GM18867 (cell line): ENCODE measurements around the gene KRT6A.
"Not testable (repeated sequence)": the region's sequence is repeated elsewhere in the genome, so short reads cannot be mapped to it uniquely, and the experiment has no call there.

Experiments
- ATAC-seq: cut with Tn5 transposase; IDR thresholded peaks from one replicate; pipeline ENCODE4 v1.9.1; 2021; ENCODE audit warnings: mild to moderate bottlenecking, moderate library complexity; ENCODE audit not compliant: unreplicated experiment

Gene KRT6A

DNA sequence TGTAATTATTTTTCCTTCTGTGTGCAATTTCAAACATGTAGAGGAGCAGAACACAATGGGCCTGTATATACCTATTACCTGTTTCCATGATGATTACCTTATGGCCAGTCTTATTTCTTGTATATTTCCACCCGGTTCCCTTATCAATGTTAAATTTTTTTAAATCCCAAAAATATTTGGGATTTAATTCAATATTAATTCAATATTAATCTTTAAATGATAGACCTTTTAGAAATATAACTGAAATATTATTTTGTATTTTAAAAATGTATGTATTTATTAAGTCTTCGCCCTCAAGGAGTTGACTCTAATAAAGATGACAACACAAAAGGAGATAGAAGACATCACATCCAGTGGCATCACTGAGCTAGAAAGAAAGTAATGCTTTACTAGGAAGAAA is 18.8 kb downstream of the KRT6A start:
- ATAC-seq = no peak

DNA sequence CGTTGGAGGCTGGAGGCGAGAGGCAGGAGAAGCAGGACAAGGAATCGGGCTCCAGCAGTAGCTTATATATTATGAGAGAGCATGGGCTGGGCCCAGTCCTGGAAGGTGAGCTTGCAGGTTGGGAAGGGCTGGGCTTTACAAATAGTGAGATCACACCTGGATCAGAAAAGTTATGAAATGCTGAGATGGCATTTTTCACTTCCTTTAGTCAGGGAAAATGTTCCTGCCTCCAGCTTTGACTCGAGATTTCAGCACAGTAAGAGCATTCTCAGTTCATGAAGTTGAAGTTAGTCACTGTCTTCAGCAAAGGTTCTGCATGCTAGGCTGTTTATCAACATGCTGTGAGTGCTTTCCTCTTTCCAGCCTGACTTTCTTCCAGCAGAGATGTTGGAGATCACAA is 19.3 kb downstream of the KRT6A start, which contains the start of gene KRT6C:
Gene KRT6C (minus strand): TSS at position 38 of the 400 bp plus-strand sequence. CDS start 68 bp downstream, outside the sequence.
- ATAC-seq = no peak

DNA sequence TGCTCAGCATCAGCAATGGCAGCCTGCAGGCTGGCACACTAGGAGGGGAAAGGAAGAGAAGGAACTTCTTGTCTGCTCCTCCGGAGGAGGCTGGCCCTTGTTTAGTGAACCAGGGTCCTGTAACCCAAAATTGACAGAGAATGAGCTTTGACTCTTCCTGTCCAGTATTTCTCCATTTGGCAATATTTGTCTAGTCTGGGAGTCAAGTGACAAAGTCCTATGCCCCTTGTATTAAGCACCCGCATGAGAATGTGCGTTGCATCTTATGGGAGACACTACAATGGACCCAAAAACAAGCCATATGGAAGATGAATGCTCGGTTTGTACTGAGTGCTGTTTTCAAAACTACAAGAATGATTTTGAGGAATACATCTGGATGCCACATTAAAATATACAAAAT is 23.2 kb downstream of the KRT6A start:
- ATAC-seq = no peak

DNA sequence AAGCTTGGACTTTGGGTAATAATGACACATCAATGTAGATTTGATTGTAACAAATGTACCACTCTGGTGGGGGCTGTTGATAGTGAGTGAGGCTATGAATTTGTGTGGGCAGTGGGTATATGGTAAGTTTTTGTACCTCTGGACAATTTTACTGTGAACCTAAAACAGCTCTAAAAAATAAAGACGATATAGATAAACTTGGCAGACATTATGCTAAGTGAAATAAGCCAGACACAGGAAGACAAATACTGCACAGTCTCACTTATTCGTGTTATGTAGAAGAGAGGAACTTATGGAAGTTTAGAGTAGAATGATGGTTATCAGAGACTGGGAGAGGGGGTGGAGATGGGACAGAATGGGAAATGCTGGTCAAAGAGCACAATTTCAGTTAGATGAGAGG is 28.2 kb downstream of the KRT6A start:
- no peak for ATAC-seq

DNA sequence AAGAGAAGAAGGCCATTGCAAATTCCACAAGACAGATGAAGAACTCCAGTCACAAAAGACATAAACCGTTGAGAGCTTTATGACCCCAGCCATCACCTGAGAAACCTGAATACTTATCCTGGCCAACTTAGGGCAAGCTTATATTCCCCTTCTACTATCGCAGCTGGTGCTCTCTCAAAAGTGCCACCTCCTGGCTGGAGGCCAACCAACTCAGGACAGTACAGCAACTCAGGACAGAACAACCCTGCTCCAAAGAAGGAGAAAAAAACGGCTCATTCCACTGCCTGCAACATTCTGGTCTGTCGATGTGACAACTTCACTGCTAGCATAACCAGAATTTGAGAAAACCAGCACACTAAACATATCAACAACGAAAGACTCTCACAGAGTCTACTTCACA is 31.4 kb downstream of the KRT6A start:
- ATAC-seq = no peak

DNA sequence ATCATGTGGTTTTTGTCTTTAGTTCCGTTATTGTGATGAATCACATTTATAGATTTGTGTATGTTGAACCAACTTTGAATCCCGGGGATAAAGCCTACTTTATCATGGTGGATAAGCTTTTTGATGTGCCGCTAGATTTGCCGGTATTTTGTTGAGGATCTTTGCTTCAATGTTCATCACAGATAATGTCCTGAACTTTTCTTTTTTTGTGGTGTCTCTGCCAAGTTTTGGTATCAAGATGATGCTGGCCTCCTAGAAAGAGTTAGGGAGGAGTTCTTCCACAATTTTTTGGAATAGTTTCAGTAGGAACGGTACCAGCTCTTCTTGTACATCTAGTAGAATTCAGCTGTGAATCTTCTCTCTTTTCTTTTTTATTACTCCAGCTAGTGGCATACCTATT is 34.2 kb downstream of the KRT6A start:
- ATAC-seq = no peak

DNA sequence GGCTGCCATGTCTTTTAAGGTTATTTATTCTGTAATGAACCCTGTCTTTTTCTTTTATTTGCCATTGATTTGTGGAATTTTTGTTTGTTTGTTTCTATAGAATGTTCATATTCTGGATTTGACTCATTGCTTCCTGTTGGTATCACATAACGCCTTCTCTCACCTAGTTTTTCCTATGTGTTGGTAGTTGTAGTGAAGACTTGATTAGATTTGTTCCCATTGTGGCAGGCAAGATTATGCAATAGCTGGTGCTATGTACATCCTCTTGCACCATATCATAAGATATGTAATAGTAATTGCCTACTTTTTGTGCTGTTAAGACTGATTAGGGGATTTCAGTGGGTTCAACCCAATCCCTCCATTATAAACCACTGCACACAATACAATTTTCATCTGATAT is 37.2 kb downstream of the KRT6A start:
- ATAC-seq = no peak

DNA sequence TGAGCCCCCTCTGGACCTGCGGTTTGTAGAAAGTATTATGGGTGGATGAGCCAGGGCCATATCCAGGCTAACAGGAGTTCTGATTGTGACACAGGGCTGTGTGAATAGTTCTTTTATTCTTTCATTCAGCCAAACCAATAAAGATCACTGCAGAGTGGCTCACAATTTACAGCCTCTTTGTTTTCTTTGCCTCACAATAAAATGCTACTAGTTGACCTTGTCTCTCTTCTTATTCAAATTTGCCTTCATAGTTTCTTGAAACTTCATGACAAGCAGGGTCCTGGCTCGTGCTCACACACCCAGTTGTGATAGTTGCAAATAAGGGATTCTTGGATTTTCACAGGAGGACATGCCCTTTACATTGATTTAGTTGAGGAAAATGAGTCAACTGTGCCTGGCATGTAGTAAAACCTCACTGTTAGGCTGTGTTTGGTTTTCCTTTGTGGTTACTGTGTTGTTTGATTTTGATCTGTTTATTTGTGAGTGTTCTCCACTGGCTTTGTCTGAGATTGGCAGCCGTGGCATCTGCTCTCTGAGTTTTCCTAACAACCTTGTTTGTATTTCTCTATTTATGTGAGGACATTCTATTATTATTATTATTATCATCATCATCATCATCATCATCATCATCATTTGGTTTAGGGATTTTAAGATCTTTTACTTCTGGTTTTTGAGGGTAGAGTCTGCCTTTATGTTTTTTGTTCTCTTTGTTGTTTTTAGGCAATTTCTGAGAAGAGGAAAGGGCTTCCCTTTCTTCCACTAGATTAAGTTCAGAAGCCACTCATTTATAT is 38.5 kb downstream of the KRT6A start:
- ATAC-seq = no peak

DNA sequence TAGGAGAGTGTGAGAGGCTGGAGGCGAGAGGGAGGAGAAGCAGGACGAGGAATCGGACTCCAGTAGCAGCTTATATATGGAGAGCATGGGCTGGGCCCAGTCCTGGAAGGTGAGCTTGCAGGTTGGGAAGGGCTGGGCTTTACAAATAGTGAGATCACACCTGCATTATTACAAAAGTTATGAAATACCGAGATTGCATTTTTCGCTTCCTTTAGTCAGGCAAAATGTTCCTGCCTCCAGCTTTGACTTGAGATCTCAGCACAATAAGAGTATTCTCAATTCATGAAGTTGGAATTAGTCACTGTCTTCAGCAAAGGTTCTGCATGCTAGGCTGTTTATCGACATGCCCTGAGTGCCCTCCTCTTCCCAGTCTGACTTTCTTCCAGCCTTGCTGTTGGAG is 41.0 kb downstream of the KRT6A start, which contains the start of gene KRT6B:
Gene KRT6B (minus strand): TSS at position 46 of the 400 bp plus-strand sequence. CDS start 68 bp downstream, outside the sequence.
- no peak for ATAC-seq

DNA sequence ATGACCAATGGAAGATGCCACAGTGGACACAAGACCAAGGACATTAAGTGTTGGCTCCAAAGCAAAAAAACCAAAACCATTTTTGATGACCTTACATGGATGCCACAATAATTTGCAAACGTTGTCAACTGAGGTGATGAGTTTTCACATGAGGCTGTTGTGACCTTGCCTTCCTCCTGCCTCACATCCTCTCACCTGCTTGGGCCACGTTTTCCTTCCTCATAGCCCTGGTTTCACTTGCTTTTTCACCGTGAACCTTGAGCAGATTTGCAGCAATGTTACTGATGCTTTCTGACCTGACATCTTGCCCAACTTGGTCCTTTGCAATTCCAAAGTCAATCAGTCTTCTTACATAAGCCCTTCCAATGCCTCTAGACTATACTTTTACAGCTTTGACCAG is 44.8 kb downstream of the KRT6A start:
- no peak for ATAC-seq

DNA sequence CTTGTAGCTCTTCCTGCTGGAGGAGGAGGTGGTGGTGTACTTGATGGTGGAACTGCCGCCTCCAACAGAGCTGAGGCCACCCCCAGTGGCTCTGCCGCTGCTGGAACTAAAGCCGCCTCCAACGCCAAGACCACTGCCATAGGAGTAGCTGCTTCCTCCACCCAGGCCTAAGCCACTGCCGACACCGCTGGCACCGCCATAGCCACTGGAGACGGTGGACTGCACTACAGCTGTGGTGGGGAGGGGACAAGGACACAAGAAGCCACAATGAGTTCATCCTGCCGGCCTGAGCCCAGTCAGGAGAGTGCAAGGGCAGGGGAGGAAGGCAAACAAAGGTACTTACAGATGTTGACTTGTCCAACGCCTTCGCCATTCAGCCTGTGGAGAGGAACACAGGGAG is 45.9 kb downstream of the KRT6A start:
- not testable (repeated sequence) for ATAC-seq

DNA sequence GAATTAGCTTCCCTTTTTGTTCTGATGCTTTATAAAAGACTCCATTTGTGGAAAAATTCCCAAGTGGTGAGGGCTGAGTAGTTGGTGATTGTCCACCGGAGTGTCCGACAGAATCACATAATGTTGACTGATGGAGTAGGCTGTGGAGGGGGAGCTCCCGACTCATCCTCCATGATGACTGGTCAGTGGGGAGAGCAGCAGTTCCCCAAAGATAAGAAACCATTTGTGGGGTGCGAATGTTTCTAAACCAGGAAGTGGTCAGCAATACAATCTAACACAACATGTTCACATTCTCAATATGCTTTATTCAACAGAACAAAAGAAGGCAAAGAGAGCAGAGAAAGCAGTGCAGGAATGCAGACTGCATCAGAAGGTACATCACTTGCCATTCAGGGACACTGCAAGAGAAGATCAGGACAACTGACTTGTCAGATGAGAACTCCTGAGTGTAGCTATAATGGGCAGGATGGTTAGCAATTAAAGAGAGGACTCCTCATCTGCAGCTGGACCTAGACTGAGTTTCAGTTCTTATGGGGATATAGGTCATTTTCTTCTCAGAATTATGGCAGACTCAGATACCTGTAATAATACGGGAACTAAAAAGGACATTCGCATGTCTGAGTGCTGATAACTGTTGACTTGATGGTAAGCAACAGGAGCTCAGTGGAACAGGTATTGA is 46.6 kb downstream of the KRT6A start:
- no peak for ATAC-seq

DNA sequence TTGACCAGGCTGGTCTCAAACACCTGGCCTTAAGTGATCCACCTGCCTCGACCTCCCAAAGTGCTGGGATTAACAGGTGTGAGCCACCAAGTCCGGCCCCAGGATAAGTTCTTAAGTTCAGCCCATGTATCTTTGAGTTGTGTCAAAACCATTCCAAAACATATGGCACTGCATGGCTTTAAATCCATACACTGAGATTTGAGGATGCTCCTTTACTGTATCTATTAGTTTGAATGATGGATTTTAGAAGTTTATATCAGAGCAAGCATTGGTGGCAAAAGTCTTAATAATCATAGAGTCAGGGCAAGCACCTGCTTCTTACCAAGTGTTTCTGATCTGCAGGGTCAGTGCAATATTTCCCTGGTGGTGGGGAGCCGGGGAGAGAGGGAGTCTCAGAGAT is 47.2 kb downstream of the KRT6A start:
- ATAC-seq = no peak

DNA sequence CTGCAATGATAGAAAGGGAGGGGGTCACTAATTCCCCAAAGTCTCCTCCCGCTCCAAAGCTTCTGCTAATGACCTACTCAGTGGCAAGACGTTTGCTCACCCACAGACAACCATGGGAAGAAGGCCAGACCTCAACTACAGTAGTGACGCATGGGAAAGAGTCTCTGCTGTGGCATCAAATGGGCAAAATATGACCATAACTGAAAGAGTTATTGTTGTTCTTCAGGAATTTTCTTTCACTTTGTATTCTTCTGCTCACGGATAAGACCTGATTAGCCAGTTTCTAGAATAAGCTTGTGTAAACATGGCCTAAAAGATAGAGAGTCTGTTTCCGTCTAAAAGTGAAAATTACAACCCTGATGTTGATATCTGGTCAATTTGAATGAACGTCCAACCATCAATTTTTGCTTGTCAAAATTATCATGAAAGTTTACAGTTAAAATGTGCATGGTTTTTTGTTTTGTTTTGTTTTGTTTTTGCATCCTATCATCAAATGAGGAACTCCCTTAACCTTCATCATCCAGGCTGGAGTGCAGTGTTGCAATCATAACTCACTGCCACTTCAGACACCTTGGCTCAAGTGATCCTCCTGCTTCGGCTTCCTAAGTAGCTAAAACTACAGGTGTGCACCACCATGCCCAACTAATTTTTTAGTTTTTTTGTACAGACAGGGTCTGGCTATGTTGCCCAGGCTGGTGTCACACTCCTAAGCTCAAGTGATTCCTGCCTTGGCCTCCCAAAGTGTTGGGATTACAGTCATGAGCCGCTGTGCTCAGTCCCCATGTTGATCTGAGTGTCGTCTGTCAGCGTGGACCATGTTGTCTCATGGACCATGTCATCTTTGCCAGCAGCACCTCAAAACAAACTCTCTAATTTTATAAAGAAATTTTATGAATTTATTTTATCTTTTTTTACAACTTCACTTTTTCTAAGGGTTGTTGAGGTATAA is 48.1 kb downstream of the KRT6A start:
- no peak for ATAC-seq

DNA sequence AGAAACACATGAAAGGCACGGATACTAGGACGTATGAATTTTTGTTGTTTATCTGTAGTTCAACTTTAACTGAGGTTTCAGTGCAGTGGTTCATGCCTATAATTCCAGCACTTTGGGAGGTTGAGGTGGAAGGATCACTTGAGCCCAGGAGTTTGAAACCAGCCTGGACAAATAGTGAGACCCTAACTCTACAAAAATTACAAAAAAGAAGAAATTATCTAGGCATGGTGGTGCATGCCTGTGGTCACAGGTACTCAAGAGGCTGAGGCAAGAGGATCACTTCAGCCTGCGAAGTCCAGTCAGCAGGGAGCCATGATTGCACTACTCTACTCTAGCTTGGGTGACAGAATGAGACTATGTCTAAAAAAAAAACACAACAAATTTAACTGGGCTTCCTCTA is 49.1 kb downstream of the KRT6A start:
- no peak for ATAC-seq

DNA sequence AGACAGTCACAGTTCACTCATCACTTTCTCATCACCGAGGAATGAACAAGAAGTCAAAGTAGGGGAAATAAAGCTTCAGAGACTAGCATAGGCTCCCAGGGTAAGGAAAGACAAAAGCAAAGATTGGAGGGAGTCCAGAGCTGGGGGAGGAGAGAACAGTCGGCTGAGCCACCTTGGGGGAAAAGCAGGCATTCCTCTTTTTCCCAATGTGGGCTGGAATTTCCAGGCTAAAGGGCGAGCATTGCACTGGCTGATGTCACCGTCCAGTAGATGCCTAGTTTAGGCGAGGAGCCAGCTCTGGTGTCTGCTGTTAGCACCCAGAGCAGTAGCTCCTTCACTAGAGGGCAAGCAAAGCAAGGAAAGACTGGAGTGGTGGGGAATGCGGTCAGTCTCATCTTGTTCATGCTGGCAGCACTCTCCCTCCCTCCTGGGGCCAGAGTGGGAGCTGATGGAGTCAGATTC is 50.4 kb downstream of the KRT6A start:
- no peak for ATAC-seq

DNA sequence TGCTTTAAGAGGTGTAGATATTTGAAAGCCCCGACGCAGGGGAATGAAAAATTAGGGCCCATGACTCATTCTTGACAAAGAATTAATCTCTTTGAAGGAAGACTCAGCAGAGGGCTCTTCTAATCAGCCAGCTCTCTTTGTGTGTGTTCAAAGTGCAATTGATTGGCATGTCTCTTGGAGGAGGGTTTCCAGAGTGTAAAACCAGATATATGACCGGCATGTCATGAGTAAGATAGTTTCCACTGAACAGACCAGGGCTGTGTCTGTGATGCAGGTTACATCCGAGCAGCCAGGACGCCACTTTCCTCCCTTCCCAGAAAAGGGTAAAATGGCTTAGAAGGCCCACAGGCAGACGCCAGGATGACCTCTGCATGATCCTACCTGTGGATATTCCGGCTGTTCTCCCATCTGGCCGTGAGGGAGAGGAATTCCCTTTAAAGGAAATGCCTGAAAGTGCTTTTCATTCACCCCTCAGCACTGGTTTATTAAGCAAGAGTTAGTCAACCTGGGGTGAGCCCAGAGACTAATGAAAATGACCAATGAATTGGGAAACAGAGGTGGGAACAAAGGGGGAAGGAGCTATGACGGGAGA is 51.6 kb downstream of the KRT6A start:
- ATAC-seq = no peak

DNA sequence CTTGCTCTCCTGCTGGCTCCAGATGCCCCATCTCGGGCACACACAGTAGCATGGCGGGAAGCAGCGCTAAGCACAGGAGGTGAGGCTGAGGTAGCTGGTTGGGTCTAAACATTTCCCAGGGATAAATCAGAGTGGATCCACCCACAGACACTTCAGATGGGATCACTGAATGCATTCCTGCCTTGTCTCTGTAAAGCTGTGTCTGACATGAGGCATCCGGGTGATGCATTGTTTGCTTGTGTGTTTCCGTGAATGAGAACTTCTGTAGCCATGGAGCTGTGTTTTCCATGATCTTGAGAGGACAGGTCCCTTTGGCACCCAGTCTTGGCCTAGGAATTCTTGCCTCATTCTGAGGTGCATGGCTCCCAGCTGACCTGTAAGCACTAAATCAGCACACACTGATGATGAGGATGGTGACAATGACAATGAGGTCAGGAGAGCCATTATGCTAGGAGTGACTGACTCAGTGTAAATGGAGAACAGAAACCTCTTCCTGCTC is 52.2 kb downstream of the KRT6A start:
- ATAC-seq = no peak

DNA sequence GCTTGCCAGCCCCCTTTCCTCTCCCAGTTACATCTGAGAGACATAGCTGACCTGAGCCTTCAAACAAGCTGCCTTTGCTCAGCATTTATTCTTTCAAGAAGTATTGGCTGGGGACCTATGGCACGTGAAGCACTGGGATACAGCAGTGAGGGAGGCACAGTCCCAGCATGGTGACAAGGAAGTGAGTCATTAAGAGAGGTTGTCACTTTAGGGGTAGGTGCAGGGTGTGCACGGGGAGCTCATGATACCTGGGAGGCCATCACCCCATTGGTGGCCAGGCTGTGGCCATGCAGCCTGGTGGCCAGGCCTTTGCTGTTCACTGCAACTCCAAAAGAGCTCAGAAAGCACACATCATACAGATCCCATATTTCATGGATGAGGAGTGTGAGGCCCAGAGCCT is 53.2 kb downstream of the KRT6A start:
- no peak for ATAC-seq

DNA sequence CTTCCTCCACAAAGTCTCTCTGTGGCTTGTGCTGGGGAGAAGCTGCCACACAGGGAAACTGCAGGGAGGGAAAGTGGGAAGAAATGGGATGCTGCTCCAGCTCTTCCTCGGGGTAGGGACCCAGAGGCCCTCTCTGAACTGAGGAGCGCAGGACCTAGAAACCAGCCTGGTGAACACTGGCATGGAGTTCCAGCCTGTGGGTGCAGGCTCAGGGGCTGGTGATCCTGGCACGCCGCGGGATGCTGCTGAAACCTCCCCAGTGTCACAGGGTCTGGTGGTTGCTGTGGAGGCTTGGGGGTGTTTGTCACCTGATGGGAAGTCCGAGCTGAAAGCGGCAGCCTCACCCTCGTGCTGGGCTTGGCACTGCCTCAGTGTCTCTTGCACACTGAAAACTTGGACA is 53.6 kb downstream of the KRT6A start:
- ATAC-seq = no peak
